ENCODE results near the gene TMEM170B. TPM values are rescaled to one million over a fixed set of nuclear protein-coding genes. Genes with fewer than 3 reads are reported as not detected.

The TMEM170B gene
- total RNA-seq, 1 experiment from 2014 or later: 1.0 TPM

- no peak for TF ChIP-seq ZBTB33 (IDR thresholded peaks at IDR 0.05; ENCODE audit: extremely low read depth, insufficient replicate concordance, low read length)
- TF ChIP-seq SRF (IDR thresholded peaks at IDR 0.05; ENCODE audit: low read depth): no peak
- TF ChIP-seq JUND (IDR thresholded peaks at IDR 0.05): no peak
Measured at GRCh38 chr6:11607383-11607782, 69.8 kb downstream of the TMEM170B start (continued).

- RAD21 ChIA-PET (ENCODE audit: low non-redundant PET in 1 of 2, low total read pairs in 2 of 2, uncharacterized antibody in 2 of 2, unreplicated experiment in 2 of 2): no interaction called here
- intact Hi-C loops (cut with micrococcal nuclease): no loop called here
- no peak for TF ChIP-seq ZNF274 (IDR thresholded peaks at IDR 0.05; ENCODE audit: low read depth, low read length)
- no peak for TF ChIP-seq EZH2phosphoT487 (IDR thresholded peaks at IDR 0.05; ENCODE audit: borderline replicate concordance)
- TF ChIP-seq ATF3 (IDR thresholded peaks at IDR 0.05): no peak
- TF ChIP-seq RAD21 (IDR thresholded peaks at IDR 0.05; ENCODE audit: low read depth): no peak
- no peak for TF ChIP-seq POLR2AphosphoS5 (IDR thresholded peaks at IDR 0.05; ENCODE audit: low read depth, low read length)
- TF ChIP-seq TCF7L2 (IDR thresholded peaks at IDR 0.05; ENCODE audit: borderline replicate concordance, extremely low read depth, insufficient read depth, insufficient read length): no peak
- no peak for TF ChIP-seq ZFX (IDR thresholded peaks at IDR 0.05)
- TF ChIP-seq FOSL1 (IDR thresholded peaks at IDR 0.05; ENCODE audit: low read depth): no peak
- no peak for TF ChIP-seq POLR2A (IDR thresholded peaks at IDR 0.05; ENCODE audit: borderline replicate concordance, extremely low read depth, insufficient read depth, insufficient read length)
- no peak for TF ChIP-seq SIN3A (IDR thresholded peaks at IDR 0.05; ENCODE audit: low read depth)
- no peak for TF ChIP-seq EZH2 (IDR thresholded peaks at IDR 0.05)
- no peak for TF ChIP-seq SRF (IDR thresholded peaks at IDR 0.05; ENCODE audit: low read depth)
- no peak for TF ChIP-seq REST (IDR thresholded peaks at IDR 0.05; ENCODE audit: low read depth)
- no peak for TF ChIP-seq EGR1 (IDR thresholded peaks at IDR 0.05; ENCODE audit: low read depth)
- no peak for TF ChIP-seq CEBPB (IDR thresholded peaks at IDR 0.05; ENCODE audit: low read depth)
- no peak for TF ChIP-seq SP1 (IDR thresholded peaks at IDR 0.05; ENCODE audit: low read depth)
- TF ChIP-seq CBX3 (IDR thresholded peaks at IDR 0.05; ENCODE audit: low read depth): no peak
- no peak for TF ChIP-seq ELF1 (IDR thresholded peaks at IDR 0.05; ENCODE audit: borderline replicate concordance, low read depth)
Measured at GRCh38 chr6:11608600-11609323, 71.2 kb downstream of the TMEM170B start.

More at GRCh38 chr6:11608600-11609323, 71.2 kb downstream of the TMEM170B start:
- Histone ChIP-seq H3K27me3 (ENCODE audit: insufficient read depth, low read length) (no peaks in the 10 kb centered on the region), H3K27ac (ENCODE audit: low read depth, low read length) (no peak overlapping the region), H3K9ac (ENCODE audit: low read length) (no peak overlapping the region), H3K9me2 (ENCODE audit: insufficient read depth) (no peaks in the 10 kb centered on the region), H3K9me3 (ENCODE audit: control insufficient read depth in 1 of 2, insufficient read depth in 1 of 2, low read depth in 1 of 2, low read length in 2 of 2) (no peaks in the 10 kb centered on the region), H3K4me1 (ENCODE audit: control insufficient read depth in 1 of 2, insufficient read depth in 2 of 2, low read length in 2 of 2) (peaks cover 4 to 6% of the 10 kb centered on the region in 2 experiments), H4K20me1 (ENCODE audit: insufficient read depth) (no peaks in the 10 kb centered on the region), H3K4me3 (replicated peaks in 1 of 2; ENCODE audit: low read depth in 1 of 2, low read length in 2 of 2) (no peak overlapping the region), H3K4me2 (ENCODE audit: low read length) (no peak overlapping the region), H3K36me3 (ENCODE audit: control insufficient read depth in 1 of 2, insufficient read depth in 2 of 2, low read length in 2 of 2) (no peaks in the 10 kb centered on the region), H2AFZ (ENCODE audit: low read depth, low read length, poor library complexity, severe bottlenecking) (no peak overlapping the region), H3K79me2 (ENCODE audit: insufficient read depth, low read length) (no peaks in the 10 kb centered on the region)
- DNase-seq (ENCODE audit: low read depth, low spot score) (no peak), ATAC-seq (no peak)
- ChIA-PET CTCF (no interaction called here), POLR2A (no interaction called here)
- BruUV-seq (replicated peaks): no TSS peak

Data from HCT116 (cell line).